Testis (tissue), 3 donors: ENCODE data around the gene CHTF18. TPM values are rescaled to one million over a fixed set of nuclear protein-coding genes. Genes with fewer than 3 reads are reported as not detected.
"Not testable (repeated sequence)": the region's sequence is repeated elsewhere in the genome, so short reads cannot be mapped to it uniquely, and the experiment has no call there.

Experiments
- DNase-seq: peaks from one replicate; pipeline ENCODE4 v3.0.0-alpha.2; 2019
- H3K27ac ChIP-seq, 2 donors: fragments of 200-600 bp; sonication (generic); one replicate each; pipeline ENCODE4 v1.5.1; 2019
- H3K27me3 ChIP-seq: fragments of 200-600 bp; sonication (generic); one replicate; pipeline ENCODE4 v1.5.1; 2019
- H3K36me3 ChIP-seq: fragments of 200-600 bp; sonication (generic); one replicate; pipeline ENCODE4 v1.5.1; 2017; ENCODE audit warnings: low read depth; ENCODE audit errors: missing control alignments
- H3K4me1 ChIP-seq: fragments of 200-600 bp; sonication (generic); one replicate; pipeline ENCODE4 v1.5.1; 2019
- H3K4me3 ChIP-seq, 2 donors: fragments of 200-600 bp; sonication (generic); one replicate each; pipeline ENCODE4 v1.5.1; 2017 to 2019
- H3K9me3 ChIP-seq: fragments of 200-600 bp; sonication (generic); one replicate; pipeline ENCODE4 v1.5.1; 2017
- CTCF ChIP-seq, 3 experiments: fragments of 450-650 bp in 2 of 3; fragments of 200-600 bp in 1 of 3; sonication (generic) in 1 of 3; IDR thresholded peaks; one replicate each; pipeline ENCODE4 v1.5.1; 2016 to 2019; ENCODE audit warnings: antibody characterized with exemption in 3 of 3, mild to moderate bottlenecking in 2 of 3, moderate library complexity in 1 of 3
- POLR2A ChIP-seq: fragments of 450-650 bp; IDR thresholded peaks from one replicate; pipeline ENCODE4 v1.6.1; 2017; ENCODE audit warnings: antibody characterized with exemption, mild to moderate bottlenecking, moderate library complexity
- WGBS, 2 donors: methylation state at CpG; one replicate each; pipeline ENCODE4 v1.1.5; 2018; 5-methylcytosine and 5-hydroxymethylcytosine counted together
- intact Hi-C: fragments of 100-400 bp; cut with DNase I; formaldehyde crosslinking; loops from one replicate; pipeline ENCODE4 v1.15.1; 2023; ENCODE audit warnings: low total_unique reads
- polyA plus RNA-seq: library from polyadenylated mRNA; stranded (reverse); fragments of 350-450 nt; fragmentation: Illumina TruSeq; extraction: RNeasy Lipid Tissue Mini Kit (QIAGEN cat#74804); gene quantifications from one replicate; pipeline ENCODE4 v1.2.3, GENCODE V29; 2014; ENCODE audit warnings: low read depth, low replicate concordance; ENCODE audit not compliant: insufficient read depth
- total RNA-seq, 2 donors: library from RNA; depleted of rRNA; stranded (reverse); fragments of >200 nt; gene quantifications; one replicate each; pipeline ENCODE4 v1.2.3, GENCODE V29; 2016

The CHTF18 gene
- total and polyA plus RNA-seq, 3 donors from 2014 or later, result 32.5 to 95.0 (median 90.6) TPM

GRCh38 chr16:752007-752312, 36.5 kb upstream of the CHTF18 start:
- no peaks in the 10 kb centered on the region for H3K36me3 ChIP-seq
- no peaks in the 10 kb centered on the region for H3K4me1 ChIP-seq
- WGBS, 2 donors, result 50% methylated on average over 10 of the region's 10 CpGs
- H3K27me3 ChIP-seq, result no peaks in the 10 kb centered on the region
- DNase-seq, result no peak
- intact Hi-C loops, result no loop called here
- no peak overlapping the region for H3K4me3 ChIP-seq
- no peaks in the 10 kb centered on the region for H3K9me3 ChIP-seq
- no peak overlapping the region for H3K27ac ChIP-seq
- TF ChIP-seq POLR2A (no peak), CTCF (IDR thresholded peaks at IDR 0.05) (no peak)

GRCh38 chr16:754121-754607, 34.3 kb upstream of the CHTF18 start:
- H3K9me3 ChIP-seq, H3K4me3 ChIP-seq, H3K36me3 ChIP-seq, DNase-seq, H3K27ac ChIP-seq, intact Hi-C loops, H3K4me1 ChIP-seq, H3K27me3 ChIP-seq: not testable (repeated sequence)
- 90 to 91% methylated on average over 11 of the region's 11 CpGs for WGBS, 2 donors

GRCh38 chr16:754656-755055, 33.8 kb upstream of the CHTF18 start:
- Histone ChIP-seq H3K27ac (no peak overlapping the region), H3K27me3 (no peaks in the 10 kb centered on the region), H3K4me1 (no peaks in the 10 kb centered on the region), H3K9me3 (no peaks in the 10 kb centered on the region), H3K36me3 (no peaks in the 10 kb centered on the region), H3K4me3 (no peak overlapping the region)
- TF ChIP-seq POLR2A, result no peak
- TF ChIP-seq CTCF (IDR thresholded peaks at IDR 0.05), result no peak
- WGBS, 2 donors, result 66 to 71% methylated on average over 11 of the region's 11 CpGs
- no peak for DNase-seq
- intact Hi-C loops, result no loop called here

- no peaks in the 10 kb centered on the region for H3K27me3 ChIP-seq
These were observed 32.0 kb upstream of the CHTF18 start for GRCh38 chr16:756428-756827.

GRCh38 chr16:759110-759910, 29.1 kb upstream of the CHTF18 start:
- Histone ChIP-seq H3K27me3 (no peaks in the 10 kb centered on the region), H3K9me3 (no peaks in the 10 kb centered on the region), H3K4me3 (no peak overlapping the region), H3K4me1 (no peaks in the 10 kb centered on the region), H3K36me3 (no peaks in the 10 kb centered on the region), H3K27ac (no peak overlapping the region)
- whole genome bisulfite sequencing, 2 donors, result 85 to 89% methylated on average over 22 to 34 of the region's 34 CpGs
- no peak for DNase-seq
- intact Hi-C loops, result no loop called here
- TF ChIP-seq CTCF (IDR thresholded peaks at IDR 0.05), result no peak
- no peak for TF ChIP-seq POLR2A

More at GRCh38 chr16:756428-756827, 32.0 kb upstream of the CHTF18 start:
- no peak overlapping the region for H3K27ac ChIP-seq
- H3K9me3 ChIP-seq, result no peaks in the 10 kb centered on the region
- no peak for DNase-seq
- H3K4me1 ChIP-seq, result no peaks in the 10 kb centered on the region
- WGBS, 2 donors, result 93 to 95% methylated on average over 5 of the region's 5 CpGs
- H3K36me3 ChIP-seq, result no peaks in the 10 kb centered on the region
- intact Hi-C loops, result no loop called here
- TF ChIP-seq POLR2A (no peak), CTCF (IDR thresholded peaks at IDR 0.05) (no peak)
- H3K4me3 ChIP-seq, result no peak overlapping the region
